GM12874 (cell line): ENCODE data around the gene ROBO3.

Source experiments
- CTCF ChIP-seq: IDR thresholded peaks from 2 replicates; pipeline ENCODE4 v1.5.1; 2011; ENCODE audit warnings: low read depth, mild to moderate bottlenecking, control low read depth, low read length, moderate library complexity; ENCODE audit not compliant: insufficient read depth

ROBO3 gene

GRCh38 chr11:124884340-124884739 is 19.1 kb downstream of the ROBO3 start:
- TF ChIP-seq CTCF: no peak

GRCh38 chr11:124884869-124885479 is 19.7 kb downstream of the ROBO3 start:
- no peak for TF ChIP-seq CTCF

GRCh38 chr11:124886476-124886875 is 21.2 kb downstream of the ROBO3 start:
- TF ChIP-seq CTCF: no peak

- no peak for TF ChIP-seq CTCF
Observed at GRCh38 chr11:124886978-124887666, 21.9 kb downstream of the ROBO3 start.

- no peak for TF ChIP-seq CTCF
Observed at GRCh38 chr11:124887667-124888013, 22.4 kb downstream of the ROBO3 start.

GRCh38 chr11:124889191-124890091 is 24.2 kb downstream of the ROBO3 start:
- no peak for TF ChIP-seq CTCF

GRCh38 chr11:124890151-124890550 is 24.9 kb downstream of the ROBO3 start:
- no peak for TF ChIP-seq CTCF
